GM21717 (cell line): ENCODE results near the gene ALDH1A1.

ENCODE experiments used
- ATAC-seq: cut with Tn5 transposase; IDR thresholded peaks from one replicate; pipeline ENCODE4 v1.9.1; 2021; ENCODE audit warnings: mild to moderate bottlenecking, moderate library complexity; ENCODE audit not compliant: unreplicated experiment

ALDH1A1 gene

DNA sequence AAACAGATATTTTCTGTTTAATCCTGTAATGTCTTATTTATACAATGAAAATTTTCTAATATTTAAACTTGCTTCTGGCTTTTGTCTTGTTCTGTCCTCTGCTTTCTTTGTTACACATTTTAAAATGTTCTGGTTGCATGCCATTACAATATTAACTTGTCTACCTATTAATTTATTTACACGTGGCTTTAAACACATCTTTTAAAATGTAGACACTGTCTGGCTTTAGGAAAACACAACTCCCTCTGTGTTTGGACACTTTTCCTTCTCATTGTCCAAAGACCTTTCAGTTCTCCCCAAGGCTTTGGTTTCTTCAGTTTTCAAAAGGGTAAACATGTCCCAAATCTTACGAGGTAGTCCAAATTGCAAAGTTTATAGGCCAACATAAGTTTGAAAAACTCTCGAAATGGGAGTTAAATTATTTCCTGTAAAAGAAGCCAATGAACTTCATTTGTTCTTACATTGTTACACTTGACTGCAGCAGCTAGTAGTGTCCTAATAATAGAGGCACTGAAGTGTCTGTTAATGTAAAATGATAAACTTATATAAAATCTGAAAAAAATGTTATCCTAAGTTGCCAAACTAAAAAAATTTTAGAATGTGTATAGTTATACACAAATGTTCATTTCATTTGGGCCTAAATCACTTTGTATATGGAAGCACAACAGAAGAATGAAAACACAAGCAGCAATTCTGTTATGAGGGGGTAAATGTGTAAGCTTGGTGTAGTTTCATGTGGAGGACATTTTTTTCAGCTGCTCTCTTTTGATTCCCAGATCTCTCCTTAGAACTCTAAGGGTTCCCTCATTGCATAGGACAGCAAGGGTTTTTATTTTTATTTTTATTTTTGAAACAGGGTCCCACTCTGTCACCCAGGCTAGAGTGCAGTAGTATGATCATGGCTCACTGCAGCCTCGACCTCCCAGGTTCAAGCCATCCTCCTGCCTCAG lies 53.8 kb downstream of the ALDH1A1 start:
- no peak for ATAC-seq

DNA sequence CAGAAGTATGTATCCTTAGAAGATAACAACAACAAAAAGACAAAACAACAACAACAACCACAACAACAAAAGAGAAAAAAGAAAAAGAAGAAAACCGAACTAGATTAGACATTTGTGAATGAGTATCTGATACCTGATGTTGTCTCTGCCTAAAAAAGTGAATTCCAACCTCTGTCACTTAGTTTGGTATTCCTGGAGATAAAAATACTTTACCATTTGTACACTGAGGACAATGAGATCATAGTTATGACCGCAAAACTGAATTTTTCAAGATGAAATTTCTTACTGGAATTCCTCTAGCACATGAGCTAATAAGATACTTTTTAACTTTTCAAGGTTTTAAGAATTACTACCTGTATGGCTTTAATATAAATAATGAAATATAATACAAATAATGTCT lies 54.5 kb downstream of the ALDH1A1 start:
- no peak for ATAC-seq

- ATAC-seq, result no peak
Observed at GRCh38 chr9:72897069-72897649, 55.7 kb downstream of the ALDH1A1 start.

- no peak for ATAC-seq
Observed at GRCh38 chr9:72896439-72896838, 56.4 kb downstream of the ALDH1A1 start.

GRCh38 chr9:72895122-72895521 lies 57.7 kb downstream of the ALDH1A1 start:
- ATAC-seq, result no peak

- no peak for ATAC-seq
Observed at GRCh38 chr9:72894342-72894741, 58.5 kb downstream of the ALDH1A1 start.

DNA sequence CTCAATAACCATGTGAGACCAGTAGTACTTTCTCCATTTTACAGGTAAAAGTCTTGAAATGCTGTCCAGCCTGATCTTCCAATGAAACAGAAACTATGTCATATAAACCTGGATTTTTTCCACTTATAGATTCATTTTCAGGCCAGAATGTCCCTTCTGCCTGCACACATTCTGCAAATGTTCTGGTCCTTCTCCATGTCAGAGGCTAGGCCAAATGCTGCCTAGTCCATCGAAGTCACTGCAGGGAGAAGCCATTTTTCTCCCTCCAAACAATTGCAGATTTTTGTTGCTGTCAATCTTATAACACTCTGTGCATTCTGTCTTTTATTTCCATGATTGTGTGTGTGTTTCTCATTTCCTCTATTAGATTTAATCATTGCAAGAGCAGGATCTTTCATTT lies 59.4 kb downstream of the ALDH1A1 start:
- no peak for ATAC-seq

DNA sequence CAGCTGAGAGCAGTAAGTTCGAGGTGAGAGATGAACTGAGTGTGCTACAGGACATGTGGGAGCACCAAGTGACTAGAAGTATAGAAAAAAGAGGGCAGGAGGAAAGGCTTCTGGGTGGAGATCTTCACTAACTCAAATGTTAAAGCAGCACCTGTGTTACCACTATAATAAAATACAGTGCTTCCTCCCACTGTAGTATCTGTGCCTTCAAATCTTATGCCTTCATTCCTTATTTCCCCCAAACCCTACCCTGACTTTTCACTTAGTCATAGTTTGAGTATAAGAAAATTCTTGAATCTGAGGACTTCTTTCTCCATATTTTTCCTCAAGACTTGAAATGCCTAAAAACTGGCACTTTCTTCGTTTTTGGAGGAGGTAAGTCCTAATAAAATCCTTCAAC lies 61.8 kb downstream of the ALDH1A1 start:
- ATAC-seq, result no peak

GRCh38 chr9:72888943-72889342 lies 63.9 kb downstream of the ALDH1A1 start:
- no peak for ATAC-seq

DNA sequence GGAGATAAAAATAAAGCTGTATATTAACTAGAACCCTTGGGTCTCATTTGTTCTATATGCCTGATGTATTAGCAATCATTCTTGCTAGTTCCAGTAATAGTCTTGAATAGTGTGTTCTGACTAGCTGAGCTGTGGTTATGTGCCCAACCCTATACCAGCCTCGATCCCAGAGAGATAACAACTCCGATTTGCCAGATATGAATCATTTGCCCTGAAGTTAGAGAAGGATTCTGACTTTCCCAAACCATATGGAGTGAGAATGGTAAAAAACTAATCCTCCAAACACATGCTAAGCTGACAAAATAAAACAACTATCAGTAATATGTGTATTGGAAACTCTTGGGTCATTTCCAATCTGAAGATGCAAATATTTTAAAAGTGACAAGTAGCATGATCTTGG lies 64.8 kb downstream of the ALDH1A1 start:
- no peak for ATAC-seq

DNA sequence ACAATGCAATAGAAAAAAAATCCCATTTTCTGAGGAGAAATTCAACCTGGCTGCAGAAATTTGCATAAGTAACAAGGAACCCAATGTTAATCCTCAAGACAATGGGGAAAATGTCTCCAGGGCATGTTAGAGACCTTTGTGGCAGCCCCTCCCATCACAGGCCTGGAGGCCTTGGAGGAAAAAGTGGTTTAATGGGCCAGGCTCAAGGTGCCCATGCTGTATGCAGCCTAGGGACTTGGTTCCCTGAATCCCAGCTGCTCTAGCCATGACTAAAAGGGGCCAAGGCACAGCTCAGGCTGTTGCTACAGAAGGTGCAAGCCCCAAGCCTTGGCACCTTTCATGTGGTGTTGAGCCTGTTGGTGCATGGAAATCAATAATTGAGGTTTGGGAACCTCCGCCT lies 66.5 kb downstream of the ALDH1A1 start:
- ATAC-seq, result no peak

- ATAC-seq, result no peak
Observed at GRCh38 chr9:72884508-72884907, 68.3 kb downstream of the ALDH1A1 start.

- ATAC-seq, result no peak
Observed at GRCh38 chr9:72883875-72884274, 69.0 kb downstream of the ALDH1A1 start.

DNA sequence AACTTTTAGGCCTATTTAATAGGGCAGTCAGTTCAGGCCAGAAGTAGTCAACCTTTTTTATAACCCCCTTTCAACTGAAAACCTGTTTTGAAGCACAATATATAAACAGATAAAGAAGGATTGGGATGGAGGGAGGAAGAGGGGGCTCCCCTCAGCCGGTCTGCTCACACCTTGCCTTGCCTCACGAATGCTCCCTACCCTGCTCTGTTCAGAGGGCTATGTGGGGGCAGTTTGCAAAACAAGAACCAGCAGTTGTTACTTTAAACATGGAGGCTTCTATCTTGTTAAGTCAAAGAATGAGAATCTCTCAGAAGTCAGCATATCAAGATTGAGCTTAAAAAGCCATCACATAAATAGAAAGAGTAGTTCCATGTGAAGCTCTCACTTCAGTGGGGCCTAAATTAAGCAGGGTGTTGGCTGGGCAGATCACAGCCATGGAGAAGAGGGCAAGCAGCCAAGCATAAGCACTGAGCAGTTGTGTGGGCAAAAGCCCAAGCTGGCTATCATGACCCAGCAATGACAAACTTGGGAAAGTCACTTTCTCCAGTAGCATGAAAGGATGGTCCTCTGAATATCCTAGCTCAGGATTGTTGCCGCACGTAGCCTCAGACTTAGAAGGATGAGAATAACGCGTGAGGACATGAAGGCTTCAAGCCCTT lies 70.6 kb downstream of the ALDH1A1 start:
- no peak for ATAC-seq

GRCh38 chr9:72880821-72881220 lies 72.0 kb downstream of the ALDH1A1 start:
- no peak for ATAC-seq

GRCh38 chr9:72875221-72875620 lies 77.6 kb downstream of the ALDH1A1 start:
- ATAC-seq, result no peak

- no peak for ATAC-seq
Observed at GRCh38 chr9:72874344-72874743, 78.5 kb downstream of the ALDH1A1 start.

GRCh38 chr9:72873456-72873855 lies 79.4 kb downstream of the ALDH1A1 start:
- ATAC-seq, result no peak

GRCh38 chr9:72872718-72873117 lies 80.1 kb downstream of the ALDH1A1 start:
- no peak for ATAC-seq

GRCh38 chr9:72871685-72872084 lies 81.2 kb downstream of the ALDH1A1 start:
- ATAC-seq, result no peak

GRCh38 chr9:72864327-72864726 lies 88.5 kb downstream of the ALDH1A1 start:
- no peak for ATAC-seq
